HG03103 (cell line): ENCODE data around the gene SLC39A11.

Source experiments
- ATAC-seq: cut with Tn5 transposase; IDR thresholded peaks from one replicate; pipeline ENCODE4 v1.9.1; 2021; ENCODE audit warnings: low read depth; ENCODE audit not compliant: unreplicated experiment

SLC39A11 gene

GRCh38 chr17:73050797-73051196, 41.7 kb downstream of the SLC39A11 start:
- no peak for ATAC-seq

DNA sequence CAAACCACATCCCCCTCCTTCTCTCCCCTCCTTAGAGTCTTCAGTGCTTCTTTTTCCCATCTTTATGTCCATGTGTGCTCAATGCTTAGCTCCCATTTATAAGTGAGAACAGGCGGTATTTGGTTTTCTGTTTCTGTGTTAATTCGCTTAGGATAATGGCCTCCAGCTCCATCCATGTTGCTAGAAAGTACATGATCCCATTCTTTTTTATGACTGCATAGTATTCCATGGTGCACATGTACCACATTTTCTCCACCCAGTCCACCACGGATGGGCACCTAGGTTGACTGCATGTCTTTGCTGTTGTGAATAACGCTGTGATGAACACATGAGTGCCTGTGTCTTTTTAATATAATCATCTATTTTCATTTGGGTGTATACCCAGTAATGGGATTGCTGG, 44.3 kb downstream of the SLC39A11 start:
- no peak for ATAC-seq

GRCh38 chr17:73045724-73046123, 46.8 kb downstream of the SLC39A11 start:
- no peak for ATAC-seq

- no peak for ATAC-seq
These were observed 48.6 kb downstream of the SLC39A11 start for GRCh38 chr17:73043686-73044581.

DNA sequence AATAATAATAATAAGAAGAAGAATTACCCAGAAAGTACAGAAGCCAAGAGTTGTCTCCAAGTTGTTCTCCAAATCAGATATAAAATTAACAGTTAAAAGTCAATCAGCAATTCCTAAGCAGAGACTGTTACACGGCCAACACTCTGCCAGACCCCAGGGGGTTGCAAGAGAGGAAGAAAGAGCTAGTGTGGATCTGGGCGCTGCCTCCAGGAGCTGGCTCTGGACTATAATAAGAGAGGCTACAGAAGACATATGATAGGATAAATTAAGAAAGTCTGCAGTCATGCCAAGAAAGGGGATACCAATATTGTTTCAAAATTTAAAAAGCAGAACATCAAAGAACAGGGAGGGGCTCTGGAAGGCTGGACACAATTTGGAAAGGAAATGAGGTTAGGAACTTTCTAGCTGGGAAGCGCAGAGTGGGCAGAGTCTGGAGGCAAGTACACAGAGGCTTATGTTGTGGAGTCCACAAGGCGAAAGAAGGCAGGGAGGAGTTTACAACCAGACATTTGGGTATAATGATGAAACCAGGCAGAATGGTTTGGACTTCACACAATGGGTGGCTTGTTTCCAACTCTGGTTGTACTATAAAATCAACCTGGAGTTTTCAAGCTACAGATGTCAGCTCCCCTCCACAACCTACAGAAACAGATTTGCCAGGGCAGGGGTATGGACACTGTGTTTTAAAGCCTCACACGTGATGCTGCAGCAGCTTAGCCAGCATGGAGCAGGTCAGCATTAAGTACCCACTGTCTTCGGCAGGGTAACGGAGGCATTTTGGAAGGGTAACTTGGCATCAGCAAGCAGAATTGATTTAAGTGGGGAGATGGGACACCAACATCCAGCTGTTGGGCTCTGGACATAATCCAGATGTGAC, 49.4 kb downstream of the SLC39A11 start:
- ATAC-seq, result no peak

- no peak for ATAC-seq
These were observed 50.3 kb downstream of the SLC39A11 start for GRCh38 chr17:73042225-73042624.

DNA sequence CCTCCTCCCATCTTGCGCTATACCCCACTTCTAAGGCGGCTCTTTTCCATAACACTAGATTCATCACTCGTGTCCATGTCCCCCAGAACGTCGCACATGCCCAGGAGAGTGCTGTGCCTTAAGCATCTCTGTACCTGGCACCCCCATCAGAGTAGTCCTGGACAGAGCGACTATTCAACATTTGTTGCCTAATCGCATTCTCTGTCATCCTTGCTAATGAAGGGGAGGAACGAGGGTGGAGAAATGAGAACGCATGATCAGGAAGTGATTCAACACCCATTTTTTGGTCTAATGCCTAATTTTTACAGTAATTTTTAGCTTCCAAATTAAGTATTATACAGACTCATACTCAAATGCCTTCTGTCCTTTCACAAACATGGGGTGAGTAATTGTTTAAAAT, 53.2 kb downstream of the SLC39A11 start:
- ATAC-seq, result no peak

GRCh38 chr17:73031472-73031871, 61.0 kb downstream of the SLC39A11 start:
- no peak for ATAC-seq

DNA sequence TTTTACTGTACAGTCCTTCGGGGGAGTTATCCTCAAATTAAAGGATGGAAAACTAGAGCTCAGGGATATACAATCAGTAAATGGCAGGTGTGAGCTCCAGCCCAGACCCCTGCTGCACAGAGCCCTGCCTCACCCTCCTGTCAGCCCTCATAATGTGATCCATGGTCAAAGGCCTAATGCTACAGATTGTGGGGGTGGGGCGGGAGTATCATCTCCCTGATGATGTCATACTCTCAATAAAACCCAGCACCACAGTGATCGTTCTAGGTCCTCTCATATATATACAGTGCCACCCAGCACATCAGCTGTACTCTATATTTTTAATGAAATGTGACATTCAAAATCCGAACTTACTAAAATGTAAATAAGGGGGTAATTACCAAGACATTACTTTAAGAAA, 61.5 kb downstream of the SLC39A11 start:
- ATAC-seq, result no peak

- no peak for ATAC-seq
These were observed 62.0 kb downstream of the SLC39A11 start for GRCh38 chr17:73030501-73030921.

- ATAC-seq, result no peak
These were observed 62.5 kb downstream of the SLC39A11 start for GRCh38 chr17:73029991-73030390.

GRCh38 chr17:73029021-73029420, 63.5 kb downstream of the SLC39A11 start:
- no peak for ATAC-seq

DNA sequence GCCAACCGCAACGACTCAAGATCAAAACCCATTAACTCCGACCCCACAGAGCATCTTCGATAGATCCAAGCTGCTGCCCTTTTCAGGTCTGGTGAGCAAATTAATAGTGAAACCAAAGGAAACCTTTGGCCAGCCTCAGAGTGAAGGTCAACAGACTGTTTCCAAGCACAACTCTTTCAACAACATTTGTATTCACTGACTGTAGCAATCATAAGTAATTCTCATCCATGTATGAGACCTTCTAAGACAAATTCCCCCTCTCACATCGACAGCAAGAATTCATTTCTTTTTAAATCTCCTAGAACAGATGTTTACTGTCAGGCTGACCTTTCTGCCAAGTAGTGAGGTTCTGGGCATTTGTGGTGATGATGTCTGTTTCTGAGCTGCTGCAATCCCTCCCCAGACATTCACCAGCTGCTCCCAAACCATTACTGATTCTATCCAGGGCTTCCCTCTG, 64.2 kb downstream of the SLC39A11 start:
- no peak for ATAC-seq

- ATAC-seq, result no peak
These were observed 65.3 kb downstream of the SLC39A11 start for GRCh38 chr17:73027130-73027741.

DNA sequence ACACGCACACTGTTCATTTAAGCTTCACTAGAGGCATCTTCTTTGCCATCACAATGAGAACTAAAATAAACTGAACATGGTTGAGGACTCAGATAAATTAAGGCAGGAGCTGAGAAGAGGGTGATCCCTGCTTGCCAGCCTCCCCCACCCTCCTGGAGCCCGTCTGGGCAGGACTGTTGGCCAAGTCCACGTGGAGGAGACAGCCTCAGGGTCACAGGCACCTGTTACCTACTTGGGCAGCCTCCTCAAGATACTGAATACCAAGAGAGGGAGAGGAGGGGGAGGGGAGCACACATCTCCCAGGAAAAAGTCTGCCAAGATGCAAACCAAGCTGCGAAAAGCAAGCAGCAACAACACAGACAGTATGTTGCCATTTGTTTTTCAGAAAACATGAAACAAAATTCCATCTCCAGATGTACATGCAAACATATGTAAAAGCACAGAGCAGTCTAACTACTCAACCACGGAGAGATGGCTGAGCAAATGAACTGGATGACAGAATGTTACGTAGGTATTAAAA, 67.4 kb downstream of the SLC39A11 start:
- no peak for ATAC-seq

- no peak for ATAC-seq
These were observed 68.7 kb downstream of the SLC39A11 start for GRCh38 chr17:73023759-73024158.

- no peak for ATAC-seq
These were observed 69.8 kb downstream of the SLC39A11 start for GRCh38 chr17:73022694-73023093.

DNA sequence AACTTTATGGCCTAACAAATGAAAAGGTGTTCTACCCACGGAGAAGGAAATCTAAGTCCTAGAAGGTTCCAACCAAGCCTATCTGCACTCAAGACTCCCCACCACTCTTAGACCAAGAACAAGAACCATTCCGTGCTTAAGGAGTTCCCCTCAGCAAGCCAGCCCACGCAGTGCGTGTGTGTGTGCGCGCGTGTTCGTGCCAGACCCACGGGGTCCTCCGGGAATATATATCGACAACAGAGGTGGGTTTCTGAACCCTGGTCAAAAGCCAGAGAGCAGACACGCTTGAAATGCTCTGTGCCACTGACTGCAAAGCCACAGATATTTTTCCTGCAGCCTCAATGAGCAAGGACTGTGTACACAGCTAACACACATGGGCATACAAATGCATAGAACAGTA, 70.7 kb downstream of the SLC39A11 start:
- ATAC-seq, result no peak

GRCh38 chr17:73020110-73020509, 72.4 kb downstream of the SLC39A11 start:
- ATAC-seq, result no peak

GRCh38 chr17:73018599-73018998, 73.9 kb downstream of the SLC39A11 start:
- ATAC-seq, result no peak

DNA sequence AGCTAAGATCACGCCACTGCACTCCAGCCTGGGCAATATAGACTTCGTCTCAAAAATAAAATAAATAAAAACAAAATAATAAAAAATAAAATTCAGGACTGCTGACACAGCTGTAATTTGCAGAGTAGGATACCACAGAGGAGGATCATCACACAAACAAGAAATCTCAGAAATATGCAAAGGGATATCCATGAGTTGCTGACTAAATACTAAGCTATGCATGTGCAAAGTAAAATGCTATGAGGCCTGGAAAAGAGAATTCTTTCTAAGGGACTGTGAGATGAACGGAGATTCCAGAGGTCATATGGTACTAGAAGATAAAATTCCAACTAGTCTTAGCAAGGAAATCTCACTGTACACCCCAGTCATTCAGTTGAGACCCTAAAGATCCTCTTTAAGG, 74.8 kb downstream of the SLC39A11 start:
- ATAC-seq, result no peak
